IMR-90 (cell line): Measurements from ENCODE around the gene ANKRD2. TPM values are rescaled to one million over a fixed set of nuclear protein-coding genes. Genes with fewer than 3 reads are reported as not detected.
"Not testable (repeated sequence)": the region's sequence is repeated elsewhere in the genome, so short reads cannot be mapped to it uniquely, and the experiment has no call there.

ENCODE experiments used
- ATAC-seq: fragments of 200-7000 bp; cut with Tn5 transposase; 2 replicates; pipeline ENCODE4 v1.9.1; 2020; ENCODE audit warnings: low read depth, mild to moderate bottlenecking, moderate library complexity
- BruUV-seq: library from RNA; stranded (reverse); fragments of 400-500 nt; replicated peaks from 2 replicates; lab custom pipeline; 2021; lab: Mats Ljungman, UMichigan
- CTCF ChIA-PET: fragments of 300-600 bp; formaldehyde crosslinking; extraction: SDS; loops from one replicate; lab custom pipeline; 2021; ENCODE audit warnings: antibody characterized with exemption; lab: Yijun Ruan, JAX
- POLR2A ChIA-PET: fragments of 300-600 bp; sonication (Branson Sonifier 250); formaldehyde crosslinking; loops from one replicate; lab custom pipeline; 2022; ENCODE audit warnings: antibody characterized with exemption; ENCODE audit not compliant: unreplicated experiment; lab: Charles Lee
- DNase-seq: peaks from one replicate; pipeline ENCODE4 v3.0.0; 2013
- H2AFZ ChIP-seq: replicated peaks from 2 replicates; pipeline ENCODE3; 2013; ENCODE audit warnings: low read length, mild to moderate bottlenecking; ENCODE audit not compliant: poor library complexity
- H2AK5ac ChIP-seq: 2 replicates; pipeline ENCODE4 v1.6.1; 2013; ENCODE audit warnings: low read depth, low read length, inconsistent platforms
- H2AK9ac ChIP-seq: replicated peaks from 2 replicates; pipeline ENCODE3; 2013; ENCODE audit warnings: mild to moderate bottlenecking, low read depth, low read length, moderate library complexity; ENCODE audit not compliant: poor library complexity
- H2BK120ac ChIP-seq: 2 replicates; pipeline ENCODE4 v1.6.1; 2013; ENCODE audit warnings: low read depth, low read length, inconsistent platforms
- H2BK15ac ChIP-seq: 3 replicates; pipeline ENCODE4 v1.6.1; 2013; ENCODE audit warnings: low read depth, low read length, inconsistent platforms
- H2BK20ac ChIP-seq: 2 replicates; pipeline ENCODE4 v1.6.1; 2013; ENCODE audit warnings: low read depth, mild to moderate bottlenecking, inconsistent platforms, low read length, moderate library complexity
- H2BK5ac ChIP-seq: 2 replicates; pipeline ENCODE4 v1.6.1; 2013; ENCODE audit warnings: mild to moderate bottlenecking, low read depth, low read length, inconsistent platforms; ENCODE audit not compliant: poor library complexity, severe bottlenecking
- H3K14ac ChIP-seq: replicated peaks from 2 replicates; pipeline ENCODE4 v1.6.1; 2013; ENCODE audit warnings: low read depth, low read length, inconsistent platforms
- H3K18ac ChIP-seq: 2 replicates; pipeline ENCODE4 v1.6.1; 2013; ENCODE audit warnings: low read depth, low read length, control low read depth
- H3K23ac ChIP-seq: 2 replicates; pipeline ENCODE4 v1.6.1; 2013; ENCODE audit warnings: low read depth, low read length, inconsistent platforms
- H3K27ac ChIP-seq: 2 replicates; pipeline ENCODE4 v1.5.1; 2013; ENCODE audit warnings: mild to moderate bottlenecking, control low read depth, low read length; ENCODE audit not compliant: insufficient read depth
- H3K27me3 ChIP-seq: 2 replicates; pipeline ENCODE4 v1.6.1; 2013; ENCODE audit warnings: low read length; ENCODE audit not compliant: control insufficient read depth, insufficient read depth
- H3K36me3 ChIP-seq: 2 replicates; pipeline ENCODE4 v1.6.1; 2013; ENCODE audit warnings: low read length, mixed read lengths; ENCODE audit not compliant: control insufficient read depth, insufficient read depth
- H3K4ac ChIP-seq: 2 replicates; pipeline ENCODE4 v1.6.1; 2013; ENCODE audit warnings: low read depth, low read length, inconsistent platforms
- H3K4me1 ChIP-seq: 2 replicates; pipeline ENCODE4 v1.6.1; 2013; ENCODE audit warnings: low read length, mixed read lengths; ENCODE audit not compliant: control insufficient read depth, insufficient read depth
- H3K4me2 ChIP-seq: 2 replicates; pipeline ENCODE4 v1.6.1; 2013; ENCODE audit warnings: low read depth, mild to moderate bottlenecking, control low read depth, low read length, moderate library complexity
- H3K4me3 ChIP-seq: 2 replicates; pipeline ENCODE4 v1.5.1; 2013; ENCODE audit warnings: low read depth, mild to moderate bottlenecking, control low read depth, low read length, moderate library complexity; ENCODE audit not compliant: insufficient read depth
- H3K56ac ChIP-seq: 2 replicates; pipeline ENCODE4 v1.6.1; 2013; ENCODE audit warnings: low read length, inconsistent platforms; ENCODE audit not compliant: insufficient read depth; ENCODE audit errors: extremely low read depth
- H3K79me1 ChIP-seq, 2 experiments: 2 replicates each; pipeline ENCODE4 v1.6.1; 2013; ENCODE audit warnings: low read length in 2 of 2, inconsistent platforms in 1 of 2, low read depth in 1 of 2
- H3K9ac ChIP-seq: 2 replicates; pipeline ENCODE4 v1.6.1; 2013; ENCODE audit warnings: low read depth, low read length, control low read depth
- H3K9me1 ChIP-seq: 2 replicates; pipeline ENCODE4 v1.6.1; 2013; ENCODE audit warnings: low read length, inconsistent platforms; ENCODE audit not compliant: insufficient read depth
- H3K9me3 ChIP-seq: 2 replicates; pipeline ENCODE4 v1.6.1; 2013; ENCODE audit warnings: low read length; ENCODE audit not compliant: control insufficient read depth, insufficient read depth
- H4K20me1 ChIP-seq: 2 replicates; pipeline ENCODE4 v1.6.1; 2013; ENCODE audit warnings: low read length, inconsistent platforms; ENCODE audit not compliant: insufficient read depth
- H4K5ac ChIP-seq: 2 replicates; pipeline ENCODE4 v1.6.1; 2013; ENCODE audit warnings: mild to moderate bottlenecking, low read depth, low read length, control low read depth
- H4K8ac ChIP-seq, 2 experiments: 2 replicates each; pipeline ENCODE4 v1.6.1; 2013; ENCODE audit warnings: low read depth in 2 of 2, low read length in 2 of 2, control low read depth in 1 of 2, inconsistent platforms in 1 of 2
- H4K91ac ChIP-seq: 2 replicates; pipeline ENCODE4 v1.6.1; 2013; ENCODE audit warnings: low read depth, low read length, inconsistent platforms; ENCODE audit not compliant: insufficient read depth
- WGBS, 2 experiments: methylation state at CpG; one replicate each; pipeline versions ENCODE4 v1.1.5 to v1.1.7; 2013; ENCODE audit warnings: missing lambda C conversion rate in 2 of 2; ENCODE audit not compliant: insufficient read length in 1 of 2; ENCODE audit errors: extremely low coverage in 2 of 2; 5-methylcytosine and 5-hydroxymethylcytosine counted together
- dilution Hi-C: fragments of 300-500 bp; cut with HindIII; formaldehyde crosslinking; loops from one replicate; pipeline ENCODE4 v1.14.3; 2018; ENCODE audit warnings: low sequenced_read_pairs; ENCODE audit not compliant: unreplicated experiment
- in situ Hi-C: fragments of 300-500 bp; cut with MboI; formaldehyde crosslinking; loops from 3 replicates; pipeline ENCODE4 v1.14.3; 2019; ENCODE audit warnings: low sequenced_read_pairs, inconsistent platforms, mixed read lengths
- intact Hi-C: fragments of 100-400 bp; cut with micrococcal nuclease; formaldehyde crosslinking; loops from 2 replicates; pipeline ENCODE4 v1.10.0; 2022
- polyA plus RNA-seq, 3 experiments: library from polyadenylated mRNA; depleted of rRNA; stranded (reverse); fragments of >200 nt; gene quantifications; 2 replicates each; pipeline ENCODE4 v1.2.3, GENCODE V29; 2012; ENCODE audit warnings: low replicate concordance in 1 of 3
- total RNA-seq: library from RNA; depleted of rRNA; stranded (reverse); fragments of >200 nt; gene quantifications from 2 replicates; pipeline ENCODE4 v1.2.3, GENCODE V29; 2012

Gene ANKRD2
- total and polyA plus RNA-seq, 2 of the 4 experiments (the other 2 are of a cell fraction), result 0.36 to 0.65 TPM

GRCh38 chr10:97561386-97562077 lies 11.0 kb upstream of the ANKRD2 start:
- dilution Hi-C loops, intact Hi-C loops, in situ Hi-C loops, H2BK120ac ChIP-seq, H2AFZ ChIP-seq, H4K91ac ChIP-seq, H3K27me3 ChIP-seq, H2AK9ac ChIP-seq, H3K4me1 ChIP-seq, H3K27ac ChIP-seq, H2AK5ac ChIP-seq, BruUV-seq, H3K4me2 ChIP-seq, H2BK20ac ChIP-seq, H4K5ac ChIP-seq, H3K14ac ChIP-seq, H3K4me3 ChIP-seq, H3K9ac ChIP-seq, H3K4ac ChIP-seq, H3K9me1 ChIP-seq, H4K20me1 ChIP-seq, H3K23ac ChIP-seq, H3K56ac ChIP-seq, H4K8ac ChIP-seq, H2BK5ac ChIP-seq, H3K18ac ChIP-seq, H3K36me3 ChIP-seq, H2BK15ac ChIP-seq, POLR2A ChIA-PET, CTCF ChIA-PET, ATAC-seq, H3K9me3 ChIP-seq, DNase-seq: not testable (repeated sequence)
- 78% methylated on average over 2 of the region's 12 CpGs; no CpG with 5 or more reads in 1 of the 2 experiments for WGBS, 2 experiments
- peaks cover 8 to 19% of the 10 kb centered on the region in 2 experiments; a peak in 2 of 4 replicates for H3K79me1 ChIP-seq

- in situ Hi-C loops, H4K5ac ChIP-seq, H2AFZ ChIP-seq, intact Hi-C loops, H3K9me3 ChIP-seq, H3K27ac ChIP-seq, H3K4me1 ChIP-seq, H3K14ac ChIP-seq, H3K36me3 ChIP-seq, H3K4me3 ChIP-seq, H2AK9ac ChIP-seq, H2BK5ac ChIP-seq, H4K91ac ChIP-seq, POLR2A ChIA-PET, ATAC-seq, DNase-seq, H2BK20ac ChIP-seq, H2BK15ac ChIP-seq, H3K9me1 ChIP-seq, H4K20me1 ChIP-seq, H2BK120ac ChIP-seq, BruUV-seq, H3K27me3 ChIP-seq, CTCF ChIA-PET, H3K4ac ChIP-seq, H2AK5ac ChIP-seq, H3K23ac ChIP-seq, H3K56ac ChIP-seq, H4K8ac ChIP-seq, H3K9ac ChIP-seq, H3K4me2 ChIP-seq, H3K18ac ChIP-seq, dilution Hi-C loops: not testable (repeated sequence)
- 100% methylated on average over 1 of the region's 5 CpGs; no CpG with 5 or more reads in 1 of the 2 experiments for WGBS, 2 experiments
- H3K79me1 ChIP-seq, result peaks cover 11 to 18% of the 10 kb centered on the region in 2 experiments; a peak in 2 of 4 replicates
Observed at GRCh38 chr10:97562329-97562728, 10.2 kb upstream of the ANKRD2 start.
